ENCODE data around the gene PTX3. TPM values are rescaled to one million over a fixed set of nuclear protein-coding genes. Genes with fewer than 3 reads are reported as not detected.

Gene PTX3
- total RNA-seq, 1 donor from 2014 or later, result not detected

DNA sequence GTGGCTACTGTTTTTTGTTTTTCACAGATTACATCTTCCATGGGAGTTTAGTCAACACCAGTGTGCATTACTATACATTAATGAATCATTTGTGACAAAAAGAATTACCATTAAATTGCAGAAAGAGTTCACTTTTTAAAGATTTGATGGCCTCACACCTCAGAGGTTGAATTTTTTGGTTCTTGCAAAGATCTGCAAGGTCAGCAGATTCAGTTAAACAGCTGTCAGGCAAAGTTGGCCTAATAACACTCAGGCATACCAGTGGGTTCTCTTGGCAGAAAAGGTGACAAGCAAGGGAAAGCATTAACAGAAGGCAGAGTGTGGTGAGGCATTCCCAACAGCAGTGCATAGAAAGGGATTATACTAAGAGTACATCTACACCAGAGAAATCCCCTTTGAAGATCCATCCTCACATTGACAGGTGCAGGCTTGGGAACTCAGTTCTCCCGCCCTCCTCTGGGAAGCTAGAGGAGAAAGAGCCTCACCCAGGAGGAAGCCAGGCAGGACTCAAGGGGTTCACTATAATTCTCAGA lies 24.3 kb upstream of the PTX3 start:
- POLR2A ChIA-PET, result no interaction called here

DNA sequence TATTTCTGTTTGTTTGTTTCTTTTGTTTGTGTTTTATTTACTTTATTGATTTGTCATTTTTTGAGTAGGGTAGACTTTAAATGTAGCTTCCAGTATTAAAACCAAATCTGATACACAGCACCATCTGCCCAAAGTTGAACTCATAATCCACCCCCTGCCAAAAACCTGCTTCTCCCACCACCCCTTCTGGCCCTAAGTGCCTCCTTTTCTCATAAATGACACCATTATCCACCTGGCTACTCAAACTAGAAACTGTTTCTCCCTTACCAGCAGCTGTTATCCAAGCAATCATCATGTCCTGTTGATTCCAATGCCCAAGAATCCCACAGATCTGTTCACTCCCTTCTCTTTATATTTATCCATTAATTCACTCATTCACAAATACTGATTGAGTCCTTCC lies 21.8 kb upstream of the PTX3 start:
- no peak overlapping the region for H3K4me3 Mint-ChIP-seq
- H3K36me3 Mint-ChIP-seq (ENCODE audit: low read depth), result no peaks in the 10 kb centered on the region
- H3K9me3 Mint-ChIP-seq, result no peaks in the 10 kb centered on the region
- H3K27me3 Mint-ChIP-seq, result peaks cover 4% of the 10 kb centered on the region
- TF ChIP-seq, protein P1, sequence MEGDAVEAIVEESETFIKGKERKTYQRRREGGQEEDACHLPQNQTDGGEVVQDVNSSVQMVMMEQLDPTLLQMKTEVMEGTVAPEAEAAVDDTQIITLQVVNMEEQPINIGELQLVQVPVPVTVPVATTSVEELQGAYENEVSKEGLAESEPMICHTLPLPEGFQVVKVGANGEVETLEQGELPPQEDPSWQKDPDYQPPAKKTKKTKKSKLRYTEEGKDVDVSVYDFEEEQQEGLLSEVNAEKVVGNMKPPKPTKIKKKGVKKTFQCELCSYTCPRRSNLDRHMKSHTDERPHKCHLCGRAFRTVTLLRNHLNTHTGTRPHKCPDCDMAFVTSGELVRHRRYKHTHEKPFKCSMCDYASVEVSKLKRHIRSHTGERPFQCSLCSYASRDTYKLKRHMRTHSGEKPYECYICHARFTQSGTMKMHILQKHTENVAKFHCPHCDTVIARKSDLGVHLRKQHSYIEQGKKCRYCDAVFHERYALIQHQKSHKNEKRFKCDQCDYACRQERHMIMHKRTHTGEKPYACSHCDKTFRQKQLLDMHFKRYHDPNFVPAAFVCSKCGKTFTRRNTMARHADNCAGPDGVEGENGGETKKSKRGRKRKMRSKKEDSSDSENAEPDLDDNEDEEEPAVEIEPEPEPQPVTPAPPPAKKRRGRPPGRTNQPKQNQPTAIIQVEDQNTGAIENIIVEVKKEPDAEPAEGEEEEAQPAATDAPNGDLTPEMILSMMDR (IDR thresholded peaks at IDR 0.05), result no peak
- ChIA-PET CTCF (no interaction called here), POLR2A (no interaction called here)
- ATAC-seq (ENCODE audit: low read depth) (no peak), DNase-seq (no peak)
- H3K4me1 Mint-ChIP-seq, result no peaks in the 10 kb centered on the region
- H3K27ac Mint-ChIP-seq, result no peak overlapping the region
- intact Hi-C loops (cut with micrococcal nuclease), result no loop called here

More for the DNA sequence above, 24.3 kb upstream of the PTX3 start:
- H3K27me3 Mint-ChIP-seq, result peaks cover 4% of the 10 kb centered on the region
- H3K36me3 Mint-ChIP-seq (ENCODE audit: low read depth), result no peaks in the 10 kb centered on the region
- DNase-seq, result no peak
- H3K27ac Mint-ChIP-seq, result no peak overlapping the region
- intact Hi-C loops (cut with micrococcal nuclease), result no loop called here
- no peak overlapping the region for H3K4me3 Mint-ChIP-seq
- no peaks in the 10 kb centered on the region for H3K4me1 Mint-ChIP-seq
- TF ChIP-seq, protein P1 (IDR thresholded peaks at IDR 0.05), result no peak
- H3K9me3 Mint-ChIP-seq, result no peaks in the 10 kb centered on the region
- CTCF ChIA-PET, result no interaction called here
- ATAC-seq (ENCODE audit: low read depth), result no peak

DNA sequence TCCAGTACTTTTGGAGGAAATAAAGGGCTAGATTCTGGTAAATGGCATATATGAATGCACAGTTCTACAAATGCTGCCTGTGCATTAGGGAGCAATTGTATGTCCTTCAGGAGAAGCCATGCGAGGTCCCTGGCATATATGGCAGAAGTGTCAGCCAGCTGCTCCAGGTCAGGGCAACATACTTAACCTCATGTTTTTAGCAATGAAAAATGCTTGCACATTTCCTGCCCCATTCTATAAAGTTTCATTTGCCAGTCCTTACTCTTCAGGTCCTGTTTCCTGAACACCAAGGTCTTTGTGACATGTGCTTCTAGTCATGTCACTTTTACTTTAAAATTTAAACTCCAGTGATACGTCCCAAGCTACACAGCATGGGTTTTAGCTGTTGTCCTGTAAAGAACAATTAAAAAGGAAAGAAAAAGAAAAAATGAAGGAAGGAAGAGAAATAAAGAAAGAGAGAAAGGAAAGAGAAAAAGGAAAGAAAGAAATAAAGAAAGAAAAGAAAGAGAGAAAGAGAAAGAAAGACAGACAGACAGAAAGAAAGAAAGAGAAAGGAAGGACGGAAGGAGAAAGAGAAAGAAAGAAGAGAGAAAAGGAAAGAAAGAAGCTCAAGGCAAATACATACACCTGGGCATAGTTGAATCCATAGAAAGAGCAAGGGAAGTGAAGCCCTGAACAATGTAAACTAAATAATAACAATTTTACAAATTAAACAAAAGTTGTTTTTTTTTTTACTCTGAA lies 20.1 kb upstream of the PTX3 start:
- ChIA-PET CTCF (no interaction called here), POLR2A (no interaction called here)
- no peaks in the 10 kb centered on the region for H3K36me3 Mint-ChIP-seq (ENCODE audit: low read depth)
- no peaks in the 10 kb centered on the region for H3K9me3 Mint-ChIP-seq
- H3K27me3 Mint-ChIP-seq, result peaks cover 4% of the 10 kb centered on the region
- H3K4me3 Mint-ChIP-seq, result no peak overlapping the region
- intact Hi-C loops (cut with micrococcal nuclease), result no loop called here
- DNase-seq, result no peak
- TF ChIP-seq, protein P1 (IDR thresholded peaks at IDR 0.05), result no peak
- ATAC-seq (ENCODE audit: low read depth), result no peak
- no peak overlapping the region for H3K27ac Mint-ChIP-seq
- H3K4me1 Mint-ChIP-seq, result no peaks in the 10 kb centered on the region

DNA sequence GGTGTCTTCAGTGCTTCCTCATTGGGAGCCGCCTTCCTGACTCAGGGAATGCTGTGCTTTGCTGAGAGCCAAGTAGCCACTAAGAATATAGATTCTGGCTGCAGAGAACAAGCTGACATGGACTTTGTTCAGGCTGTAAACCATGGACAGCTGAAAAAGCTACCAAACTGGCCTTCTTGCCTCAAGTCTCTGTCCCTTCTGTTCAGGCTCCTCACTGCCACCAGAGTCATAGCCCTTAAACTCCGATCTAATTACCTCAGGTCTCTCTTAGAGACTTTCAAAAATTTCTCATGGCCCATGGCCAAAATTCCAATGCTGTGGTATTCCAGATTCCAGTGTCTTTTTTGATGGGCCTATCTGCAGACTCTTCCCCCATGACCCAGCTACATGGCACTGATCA lies 19.4 kb upstream of the PTX3 start:
- Mint-ChIP-seq H3K9me3 (no peaks in the 10 kb centered on the region), H3K27ac (no peak overlapping the region), H3K36me3 (ENCODE audit: low read depth) (no peaks in the 10 kb centered on the region), H3K4me1 (no peaks in the 10 kb centered on the region), H3K27me3 (peaks cover 4% of the 10 kb centered on the region), H3K4me3 (no peak overlapping the region)
- ChIA-PET POLR2A (no interaction called here), CTCF (no interaction called here)
- TF ChIP-seq, protein P1 (IDR thresholded peaks at IDR 0.05), result no peak
- intact Hi-C loops (cut with micrococcal nuclease), result no loop called here
- no peak for ATAC-seq (ENCODE audit: low read depth)
- DNase-seq, result no peak

DNA sequence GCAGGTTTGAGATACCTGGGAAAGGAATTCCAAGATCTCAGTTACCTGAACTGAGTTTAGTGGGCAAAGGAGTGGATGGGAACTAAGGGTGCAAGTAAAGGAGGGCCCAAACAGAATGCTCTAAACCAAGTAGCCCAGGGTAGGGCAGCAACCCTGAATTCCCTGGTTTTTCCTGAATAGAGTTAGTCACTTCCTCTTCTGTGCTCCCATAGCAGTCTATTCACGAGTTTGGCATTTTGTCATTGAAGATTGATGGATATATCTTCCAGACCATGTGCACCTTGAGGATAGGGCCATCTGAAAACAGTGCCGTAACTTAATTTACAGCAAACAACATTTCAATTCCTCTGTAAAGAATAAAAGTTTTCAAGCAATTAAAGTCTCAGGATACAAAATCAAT lies 18.5 kb upstream of the PTX3 start:
- ChIA-PET CTCF (no interaction called here), POLR2A (no interaction called here)
- intact Hi-C loops (cut with micrococcal nuclease), result no loop called here
- Mint-ChIP-seq H3K36me3 (ENCODE audit: low read depth) (no peaks in the 10 kb centered on the region), H3K27ac (no peak overlapping the region), H3K4me3 (no peak overlapping the region), H3K9me3 (no peaks in the 10 kb centered on the region), H3K4me1 (no peaks in the 10 kb centered on the region), H3K27me3 (peaks cover 4% of the 10 kb centered on the region)
- ATAC-seq (ENCODE audit: low read depth), result no peak
- TF ChIP-seq, protein P1 (IDR thresholded peaks at IDR 0.05), result no peak
- no peak for DNase-seq
